Measurements from ENCODE around the gene GPC6.

GRCh38 chr13:93778548-93778947 is 551.9 kb downstream of the GPC6 start:
- TF ChIP-seq POLR2A (IDR thresholded peaks at IDR 0.05; ENCODE audit: borderline replicate concordance, extremely low read depth, insufficient read depth, insufficient read length) (no peak), CEBPB (IDR thresholded peaks at IDR 0.05; ENCODE audit: low read depth) (no peak), CTCF (IDR thresholded peaks at IDR 0.05 in 2 of 3, conservative IDR thresholded peaks at IDR 0.05 in 1 of 3; ENCODE audit: borderline replicate concordance in 1 of 3, insufficient read depth in 1 of 3, low read depth in 2 of 3, low read length in 2 of 3) (no peak), JUND (IDR thresholded peaks at IDR 0.05) (no peak), REST (IDR thresholded peaks at IDR 0.05; ENCODE audit: low read depth) (no peak), POLR2AphosphoS5 (IDR thresholded peaks at IDR 0.05; ENCODE audit: low read depth, low read length) (no peak), ELF1 (IDR thresholded peaks at IDR 0.05; ENCODE audit: borderline replicate concordance, low read depth) (no peak)
